ENCODE results near the gene UBFD1. TPM values are rescaled to one million over a fixed set of nuclear protein-coding genes. Genes with fewer than 3 reads are reported as not detected.

The UBFD1 gene
- total and polyA plus RNA-seq, 10 of the 15 experiments (the other 5 are each of a cell fraction or from before 2014, with no cell fraction given), result 7.3 to 48.5 (median 32.1) TPM

GRCh38 chr16:23575834-23576233, 18.3 kb downstream of the UBFD1 start (continued):
- TF ChIP-seq IRF5 (IDR thresholded peaks at IDR 0.05; ENCODE audit: borderline replicate concordance) (no peak), RAD21 (IDR thresholded peaks at IDR 0.05; ENCODE audit: insufficient read depth, low read depth, low read length) (no peak)

DNA sequence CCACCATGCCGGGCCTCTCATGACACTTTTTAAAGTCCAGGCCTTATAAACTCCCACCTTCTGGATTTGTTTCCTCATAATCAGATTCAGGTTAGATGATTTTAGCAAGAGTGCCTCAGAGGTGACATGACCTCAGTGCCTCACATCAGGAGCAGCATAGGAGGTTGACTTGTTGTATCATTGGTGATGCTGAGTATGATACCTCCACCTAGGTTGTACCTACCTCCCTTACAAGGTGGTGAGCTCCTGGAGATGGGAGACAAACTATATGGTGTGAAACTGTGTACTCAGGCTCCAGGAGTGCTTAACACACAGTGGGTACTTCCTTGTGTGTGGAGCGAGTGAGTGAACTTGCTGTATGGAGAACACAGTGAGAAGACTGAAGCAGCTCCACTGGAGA, 20.0 kb downstream of the UBFD1 start:
- SMC1A ChIA-PET (ENCODE audit: uncharacterized antibody, unreplicated experiment), result no interaction called here
- intact Hi-C loops (cut with micrococcal nuclease; ENCODE audit: unreplicated experiment) (no loop called here), in situ Hi-C loops (cut with MboI) (no loop called here)
- Histone ChIP-seq H3K4me3 (no peak overlapping the region), H3K9me3 (replicated peaks; ENCODE audit: control insufficient read depth, insufficient read depth, low read length) (no peaks in the 10 kb centered on the region), H3K27me3 (replicated peaks in 1 of 2; ENCODE audit: control insufficient read depth in 2 of 2, insufficient read depth in 2 of 2, low read length in 1 of 2) (no peaks in the 10 kb centered on the region), H3K36me3 (ENCODE audit: control insufficient read depth in 2 of 2, insufficient read depth in 2 of 2, low read length in 1 of 2) (peaks cover 3 to 18% of the 10 kb centered on the region in 2 experiments), H2AFZ (ENCODE audit: control insufficient read depth, low read depth, low read length) (no peak overlapping the region), H3K9ac (ENCODE audit: control insufficient read depth, insufficient read depth, low read length) (no peak overlapping the region), H3K4me1 (ENCODE audit: control insufficient read depth, insufficient read depth, low read length) (no peaks in the 10 kb centered on the region), H3K79me2 (ENCODE audit: control insufficient read depth, insufficient read depth, low read length) (no peaks in the 10 kb centered on the region), H3K27ac (ENCODE audit: control insufficient read depth, insufficient read depth) (no peak overlapping the region), H3K4me2 (ENCODE audit: control insufficient read depth, insufficient read depth) (no peak overlapping the region), H4K20me1 (ENCODE audit: control insufficient read depth, insufficient read depth) (no peaks in the 10 kb centered on the region)
- RAD21 ChIA-PET (ENCODE audit: unreplicated experiment), result no interaction called here
- ATAC-seq (no peak), DNase-seq (ENCODE audit: low read depth, low spot score) (no peak), FAIRE-seq (no peak)
- no TSS peak for BruUV-seq (replicated peaks)
- POLR2A ChIA-PET, result no interaction called here
- CTCF ChIA-PET, result no interaction called here
- no peak for TF ChIP-seq NFYB (IDR thresholded peaks at IDR 0.05; ENCODE audit: insufficient read depth, low read depth, low read length)
- TF ChIP-seq EZH2 (IDR thresholded peaks at IDR 0.05; ENCODE audit: borderline replicate concordance, control insufficient read depth, low read depth, low read length), result no peak
- TF ChIP-seq LARP7 (IDR thresholded peaks at IDR 0.05), result no peak
- TF ChIP-seq PAX8 (IDR thresholded peaks at IDR 0.05), result no peak
- WGBS (ENCODE audit: insufficient coverage, insufficient replicate concordance, low lambda C conversion rate, missing lambda C conversion rate), result 100% methylated on average over 2 of the region's 2 CpGs
